ENCODE results near the gene USP16.

DNA sequence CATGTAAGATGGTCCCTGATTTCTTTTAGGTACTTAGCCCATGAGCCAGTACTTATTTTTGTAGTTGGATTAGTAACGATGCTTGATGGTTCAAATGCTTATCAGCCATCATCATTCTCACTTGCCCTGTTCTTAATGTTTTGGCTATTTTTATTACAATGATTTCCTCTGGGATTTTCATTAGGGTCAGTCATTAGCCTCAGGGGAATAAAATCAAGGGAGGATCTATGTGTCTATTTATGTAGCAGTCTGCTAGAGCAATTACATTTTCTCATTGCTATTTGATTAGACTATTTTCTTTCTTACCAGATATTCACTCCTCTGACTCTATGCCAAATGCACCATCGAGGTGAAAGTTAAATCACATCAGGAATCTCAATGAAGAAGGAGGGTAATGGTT, 59.9 kb downstream of the USP16 start:
- TF ChIP-seq, protein P1, sequence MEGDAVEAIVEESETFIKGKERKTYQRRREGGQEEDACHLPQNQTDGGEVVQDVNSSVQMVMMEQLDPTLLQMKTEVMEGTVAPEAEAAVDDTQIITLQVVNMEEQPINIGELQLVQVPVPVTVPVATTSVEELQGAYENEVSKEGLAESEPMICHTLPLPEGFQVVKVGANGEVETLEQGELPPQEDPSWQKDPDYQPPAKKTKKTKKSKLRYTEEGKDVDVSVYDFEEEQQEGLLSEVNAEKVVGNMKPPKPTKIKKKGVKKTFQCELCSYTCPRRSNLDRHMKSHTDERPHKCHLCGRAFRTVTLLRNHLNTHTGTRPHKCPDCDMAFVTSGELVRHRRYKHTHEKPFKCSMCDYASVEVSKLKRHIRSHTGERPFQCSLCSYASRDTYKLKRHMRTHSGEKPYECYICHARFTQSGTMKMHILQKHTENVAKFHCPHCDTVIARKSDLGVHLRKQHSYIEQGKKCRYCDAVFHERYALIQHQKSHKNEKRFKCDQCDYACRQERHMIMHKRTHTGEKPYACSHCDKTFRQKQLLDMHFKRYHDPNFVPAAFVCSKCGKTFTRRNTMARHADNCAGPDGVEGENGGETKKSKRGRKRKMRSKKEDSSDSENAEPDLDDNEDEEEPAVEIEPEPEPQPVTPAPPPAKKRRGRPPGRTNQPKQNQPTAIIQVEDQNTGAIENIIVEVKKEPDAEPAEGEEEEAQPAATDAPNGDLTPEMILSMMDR (IDR thresholded peaks at IDR 0.05), result no peak
- no peak for TF ChIP-seq POLR2A (IDR thresholded peaks at IDR 0.05)

Data from adrenal gland (tissue), 5 donors.